HEK293T (cell line): ENCODE results near the gene MMP23B.

ENCODE experiments used
- ARNT ChIP-seq: fragments of 450-650 bp; IDR thresholded peaks from 2 replicates; pipeline ENCODE4 v1.6.1; 2017; ENCODE audit warnings: mild to moderate bottlenecking
- BHLHE40 ChIP-seq: fragments of 450-650 bp; IDR thresholded peaks from 2 replicates; pipeline ENCODE4 v1.6.1; 2016; ENCODE audit warnings: mild to moderate bottlenecking, moderate library complexity, borderline replicate concordance
- ELF4 ChIP-seq: fragments of 450-650 bp; IDR thresholded peaks from 2 replicates; pipeline ENCODE4 v1.6.1; 2017; ENCODE audit warnings: antibody characterized with exemption
- FOXA1 ChIP-seq: fragments of 450-650 bp; IDR thresholded peaks from 2 replicates; pipeline ENCODE4 v1.6.1; 2016; ENCODE audit warnings: mild to moderate bottlenecking
- FOXK2 ChIP-seq: fragments of 450-650 bp; IDR thresholded peaks from 2 replicates; pipeline ENCODE4 v1.6.1; 2016; ENCODE audit warnings: mild to moderate bottlenecking
- FOXM1 ChIP-seq: fragments of 450-650 bp; IDR thresholded peaks from 2 replicates; pipeline ENCODE4 v1.6.1; 2017; ENCODE audit warnings: mild to moderate bottlenecking, borderline replicate concordance
- HDGF ChIP-seq: fragments of 450-650 bp; IDR thresholded peaks from 2 replicates; pipeline ENCODE4 v1.6.1; 2017; ENCODE audit warnings: antibody characterized with exemption, borderline replicate concordance
- L3MBTL2 ChIP-seq: fragments of 450-650 bp; conservative IDR thresholded peaks from 2 replicates; pipeline ENCODE4 v1.6.1; 2016; ENCODE audit warnings: mild to moderate bottlenecking
- LEF1 ChIP-seq: fragments of 450-650 bp; IDR thresholded peaks from 2 replicates; pipeline ENCODE4 v1.6.1; 2017; ENCODE audit warnings: mild to moderate bottlenecking, borderline replicate concordance
- SP1 ChIP-seq: fragments of 450-650 bp; IDR thresholded peaks from 2 replicates; pipeline ENCODE4 v1.6.1; 2017
- SUZ12 ChIP-seq: fragments of 450-650 bp; IDR thresholded peaks from 2 replicates; pipeline ENCODE4 v1.6.1; 2016; ENCODE audit warnings: mild to moderate bottlenecking
- TARDBP ChIP-seq: fragments of 450-650 bp; IDR thresholded peaks from 2 replicates; pipeline ENCODE4 v1.6.1; 2016

- TF ChIP-seq BHLHE40 (no peak), FOXM1 (no peak), FOXA1 (no peak), SUZ12 (no peak), ARNT (no peak), SP1 (no peak), FOXK2 (no peak), HDGF (no peak), ELF4 (no peak), TARDBP (no peak), LEF1 (no peak), L3MBTL2 (no peak)
Measured at GRCh38 chr1:1630191-1630964, 1.6 kb upstream of the MMP23B start.
